ENCODE measurements around the gene KRTCAP3.

Gene KRTCAP3

GRCh38 chr2:27492557-27492956 is 50.4 kb downstream of the KRTCAP3 start:
- Histone ChIP-seq H3K4me3 (ENCODE audit: low read depth in 1 of 2, low read length in 1 of 2) (no peak overlapping the region), H3K27ac (no peak overlapping the region), H3K27me3 (peaks cover 60% of the 10 kb centered on the region), H3K36me3 (no peaks in the 10 kb centered on the region), H3K9me3 (no peaks in the 10 kb centered on the region), H3K4me1 (ENCODE audit: control insufficient read depth in 1 of 2, insufficient read depth in 1 of 2, low read depth in 1 of 2, low read length in 1 of 2) (peaks cover 17 to 23% of the 10 kb centered on the region in 2 experiments)
- no peak for TF ChIP-seq CTCF (IDR thresholded peaks at IDR 0.05)

- TF ChIP-seq CTCF (IDR thresholded peaks at IDR 0.05): no peak
- peaks cover 73% of the 10 kb centered on the region for H3K27me3 ChIP-seq
- H3K9me3 ChIP-seq: no peaks in the 10 kb centered on the region
- H3K4me1 ChIP-seq (ENCODE audit: control insufficient read depth in 1 of 2, insufficient read depth in 1 of 2, low read depth in 1 of 2, low read length in 1 of 2): peaks cover 16 to 23% of the 10 kb centered on the region in 2 experiments
- H3K4me3 ChIP-seq (ENCODE audit: low read depth in 1 of 2, low read length in 1 of 2): no peak overlapping the region
- H3K36me3 ChIP-seq: no peaks in the 10 kb centered on the region
- H3K27ac ChIP-seq: no peak overlapping the region
These were observed 51.7 kb downstream of the KRTCAP3 start for GRCh38 chr2:27493948-27494283.
